GM12878 (cell line): ENCODE measurements around the gene YWHAH. TPM values are rescaled to one million over a fixed set of nuclear protein-coding genes. Genes with fewer than 3 reads are reported as not detected.

Source experiments
- ATAC-seq: fragments of 200-7000 bp; cut with Tn5 transposase; 3 replicates; pipeline ENCODE4 v1.9.1; 2020; ENCODE audit warnings: mild to moderate bottlenecking, moderate library complexity
- BruUV-seq: library from RNA; stranded (reverse); fragments of 400-500 nt; replicated peaks from 2 replicates; lab custom pipeline; 2021; lab: Mats Ljungman, UMichigan
- CTCF ChIA-PET: fragments of 300-600 bp; sonication (Branson Sonifier 250); formaldehyde crosslinking; extraction: SDS; loops from one replicate; lab custom pipeline; 2021; ENCODE audit warnings: inconsistent platforms; lab: Yijun Ruan, JAX
- POLR2A ChIA-PET: fragments of 350-600 bp; formaldehyde crosslinking; extraction: SDS; loops from one replicate; lab custom pipeline; 2021; ENCODE audit warnings: inconsistent platforms; lab: Charles Lee
- RAD21 ChIA-PET: fragments of 300-600 bp; sonication (Branson Sonifier 250); formaldehyde crosslinking; loops from one replicate; lab custom pipeline; 2023; ENCODE audit warnings: antibody characterized with exemption; ENCODE audit not compliant: unreplicated experiment; lab: Charles Lee
- SMC1A ChIA-PET: fragments of 300-600 bp; sonication (Branson Sonifier 250); formaldehyde crosslinking; loops from one replicate; lab custom pipeline; 2023; ENCODE audit not compliant: unreplicated experiment, uncharacterized antibody; lab: Charles Lee
- DNase-seq: peaks from one replicate; pipeline ENCODE4 v3.0.0-alpha.2; 2011; ENCODE audit warnings: low read depth, low spot score
- FAIRE-seq: peaks from 3 replicates; lab custom pipeline; 2011; peaks lifted over from hg19 to GRCh38; lab: Jason Lieb, UNC
- H2AFZ ChIP-seq: 2 replicates; pipeline ENCODE4 v1.6.0; 2011; ENCODE audit warnings: low read depth, low read length, control low read depth; ENCODE audit not compliant: control insufficient read depth
- H3K27ac ChIP-seq: 2 replicates; pipeline ENCODE4 v1.5.1; 2011; ENCODE audit warnings: control low read depth; ENCODE audit not compliant: control insufficient read depth, insufficient read depth
- H3K27me3 ChIP-seq, 2 experiments: replicated peaks in 1 of 2; 2 replicates each; pipeline versions ENCODE4 v1.6.0 to v1.6.1; 2011; ENCODE audit warnings: low read length in 1 of 2; ENCODE audit not compliant: control insufficient read depth in 2 of 2, insufficient read depth in 2 of 2
- H3K36me3 ChIP-seq, 2 experiments: 2 replicates each; pipeline ENCODE4 v1.5.1; 2011; ENCODE audit warnings: low read length in 1 of 2; ENCODE audit not compliant: control insufficient read depth in 2 of 2, insufficient read depth in 2 of 2
- H3K4me1 ChIP-seq: 2 replicates; pipeline ENCODE4 v1.6.1; 2011; ENCODE audit warnings: mild to moderate bottlenecking, low read length, moderate library complexity, mixed read lengths; ENCODE audit not compliant: control insufficient read depth, insufficient read depth
- H3K4me2 ChIP-seq: 2 replicates; pipeline ENCODE4 v1.6.0; 2011; ENCODE audit warnings: control low read depth; ENCODE audit not compliant: control insufficient read depth, insufficient read depth
- H3K4me3 ChIP-seq: fragments of 200-600 bp; sonication (generic); 2 replicates; pipeline ENCODE4 v1.5.1; 2016
- H3K79me2 ChIP-seq: 2 replicates; pipeline ENCODE4 v1.6.0; 2011; ENCODE audit warnings: low read length; ENCODE audit not compliant: control insufficient read depth, insufficient read depth
- H3K9ac ChIP-seq: 2 replicates; pipeline ENCODE4 v1.8.0; 2011; ENCODE audit warnings: low read length, control low read depth, mixed read lengths; ENCODE audit not compliant: control insufficient read depth, insufficient read depth
- H3K9me3 ChIP-seq: replicated peaks from 3 replicates; pipeline ENCODE4 v1.5.1; 2011; ENCODE audit warnings: mild to moderate bottlenecking, low read length; ENCODE audit not compliant: control insufficient read depth, insufficient read depth
- H4K20me1 ChIP-seq: 2 replicates; pipeline ENCODE4 v1.6.0; 2011; ENCODE audit not compliant: control insufficient read depth, insufficient read depth
- CTCF ChIP-seq, 3 experiments: IDR thresholded peaks in 2 of 3; conservative IDR thresholded peaks in 1 of 3; 2 replicates each; pipeline ENCODE4 v1.5.1; 2011; ENCODE audit warnings: low read depth in 3 of 3, low read length in 3 of 3, mild to moderate bottlenecking in 3 of 3, control low read depth in 2 of 3, moderate library complexity in 2 of 3, inconsistent platforms in 1 of 3, mixed read lengths in 1 of 3; ENCODE audit not compliant: control insufficient read depth in 2 of 3, insufficient read depth in 1 of 3; ENCODE audit errors: extremely low read depth in 1 of 3
- KAT2A ChIP-seq: conservative IDR thresholded peaks from 2 replicates; pipeline ENCODE4 v1.6.1; 2011; ENCODE audit warnings: low read depth, low read length; ENCODE audit not compliant: control insufficient read depth
- NFXL1 ChIP-seq: fragments of 450-650 bp; IDR thresholded peaks from 2 replicates; pipeline ENCODE4 v1.6.1; 2017; ENCODE audit warnings: antibody characterized with exemption, mild to moderate bottlenecking, borderline replicate concordance
- NFYA ChIP-seq: IDR thresholded peaks from 2 replicates; pipeline ENCODE4 v1.6.1; 2011; ENCODE audit warnings: low read depth, mild to moderate bottlenecking, low read length, improper control_type of control experiment, borderline replicate concordance
- PAX8 ChIP-seq: fragments of 450-650 bp; IDR thresholded peaks from 2 replicates; pipeline ENCODE4 v1.6.1; 2017; ENCODE audit warnings: mild to moderate bottlenecking, moderate library complexity
- RAD21 ChIP-seq: IDR thresholded peaks from 2 replicates; pipeline ENCODE4 v1.6.1; 2011; ENCODE audit warnings: mild to moderate bottlenecking, low read depth, low read length, moderate library complexity; ENCODE audit not compliant: insufficient read depth
- SMC3 ChIP-seq: IDR thresholded peaks from 2 replicates; pipeline ENCODE4 v1.6.1; 2011; ENCODE audit warnings: low read length, improper control_type of control experiment, borderline replicate concordance
- TCF7 ChIP-seq: IDR thresholded peaks from 2 replicates; pipeline ENCODE4 v1.6.1; 2014; ENCODE audit warnings: antibody characterized with exemption, borderline replicate concordance
- YY1 ChIP-seq: IDR thresholded peaks from 2 replicates; pipeline ENCODE4 v1.6.1; 2011; ENCODE audit warnings: low read depth, mild to moderate bottlenecking, low read length
- WGBS: methylation state at CpG from one replicate; pipeline ENCODE4 v1.1.6; 2016; ENCODE audit warnings: low lambda C conversion rate; ENCODE audit not compliant: insufficient replicate concordance, insufficient coverage; ENCODE audit errors: missing lambda C conversion rate; 5-methylcytosine and 5-hydroxymethylcytosine counted together
- in situ Hi-C: fragments of 300-500 bp; cut with MboI; formaldehyde crosslinking; loops from 9 replicates; pipeline ENCODE4 v1.14.3; 2018; ENCODE audit warnings: mixed read lengths
- intact Hi-C: fragments of 100-400 bp; cut with micrococcal nuclease; formaldehyde crosslinking; loops from one replicate; pipeline ENCODE4 v1.14.2; 2022; ENCODE audit not compliant: unreplicated experiment
- polyA plus RNA-seq, 11 experiments: library from polyadenylated mRNA; depleted of rRNA in 4 of 11; unstranded in 6 of 11; stranded (reverse) in 5 of 11; fragments of >200 nt; fragmentation: Nextera tagmentation in 4 of 11; fragmentation: Illumina TruSeq in 1 of 11; extraction: Ambion mirVana in 4 of 11; extraction: Trizol in 1 of 11; gene quantifications; 1 replicate in 1 of 11; 2 replicates in 10 of 11; pipeline versions ENCODE4 v1.2.1 to v1.2.3, GENCODE V29; 2011 to 2016; ENCODE audit warnings: inconsistent platforms in 2 of 11, missing spikeins in 2 of 11, low read depth in 1 of 11
- total RNA-seq, 4 experiments: library from RNA; depleted of rRNA in 3 of 4; stranded (reverse); fragments of >200 nt in 3 of 4; fragmentation: Illumina TruSeq in 1 of 4; extraction: Trizol in 1 of 4; gene quantifications; 2 replicates each; pipeline versions ENCODE4 v1.2.1 to v1.2.3, GENCODE V29; 2013 to 2021

YWHAH gene
- total and polyA plus RNA-seq, 10 of the 15 experiments (the other 5 are each of a cell fraction or from before 2014, with no cell fraction given): 34.2 to 197 (median 115) TPM

GRCh38 chr22:31977141-31977841 is 33.0 kb downstream of the YWHAH start:
- no peak overlapping the region for H3K4me2 ChIP-seq
- H3K4me3 ChIP-seq: no peak overlapping the region
- ChIA-PET RAD21 (interaction anchor here (0.6 to 3.8 kb wide), 12 partner anchors 17 to 497 kb away, joined by 3 to 14 read pairs (median 3); partner anchors contain the start of gene FBXO7), CTCF (interaction anchor here (0.6 to 11.1 kb wide), 21 partner anchors 9 to 496 kb away, joined by 3 to 128 read pairs (median 4); partner anchors contain the start of genes FBXO7, PISD and SLC5A4), POLR2A (no interaction called here), SMC1A (interaction anchor here (1.0 to 3.4 kb wide), 9 partner anchors 14 to 500 kb away, joined by 3 to 36 read pairs (median 4); no protein-coding TSS in a partner anchor)
- no peaks in the 10 kb centered on the region for H3K4me1 ChIP-seq
- intact Hi-C loops: loop anchor here (1.0 to 5.0 kb wide), 4 partner anchors 104 to 495 kb away; partner anchors contain the start of genes FBXO7 and RFPL2
- no peaks in the 10 kb centered on the region for H3K27me3 ChIP-seq
- H2AFZ ChIP-seq: no peak overlapping the region; the same call in 1 of the 2 replicates
- DNase-seq: peak; percentile 24
- TF ChIP-seq NFXL1 (no peak), KAT2A (no peak), YY1 (peak; percentile 35; the same call in 1 of the 2 replicates), PAX8 (no peak), SMC3 (peak; percentile 90), RAD21 (peak; percentile 83), TCF7 (no peak), NFYA (no peak), CTCF (IDR thresholded peaks at IDR 0.05 in 2 of 3, conservative IDR thresholded peaks at IDR 0.05 in 1 of 3; ENCODE audit: control insufficient read depth in 2 of 3, extremely low read depth in 1 of 3, insufficient read depth in 1 of 3, low read depth in 3 of 3, low read length in 3 of 3) (peak; percentile 78 to 83 (median 80))
- FAIRE-seq: peak; percentile 89
- H3K27ac ChIP-seq: no peak overlapping the region
- ATAC-seq: peak; percentile 98
- under 1% methylated on average over 9 of the region's 9 CpGs for WGBS
- no peaks in the 10 kb centered on the region for H4K20me1 ChIP-seq
- no peaks in the 10 kb centered on the region for H3K9me3 ChIP-seq
- no TSS peak for BruUV-seq
- H3K9ac ChIP-seq: no peak overlapping the region
- H3K36me3 ChIP-seq: no peaks in the 10 kb centered on the region
- no peaks in the 10 kb centered on the region for H3K79me2 ChIP-seq
- in situ Hi-C loops: loop anchor here (5.0 kb wide), 1 partner anchor 105 kb away; no protein-coding TSS in a partner anchor
